ENCODE measurements around the gene GSTT2.
"Not testable (repeated sequence)": the region's sequence is repeated elsewhere in the genome, so short reads cannot be mapped to it uniquely, and the experiment has no call there.

GSTT2 gene

GRCh38 chr22:23974836-23975352, 5.0 kb upstream of the GSTT2 start:
- DNase-seq, result not testable (repeated sequence)

GRCh38 chr22:23977304-23977703, 2.6 kb upstream of the GSTT2 start:
- not testable (repeated sequence) for DNase-seq

- not testable (repeated sequence) for DNase-seq
Observed at GRCh38 chr22:23980567-23980966, 633 bp downstream of the GSTT2 start.

GRCh38 chr22:23984430-23984829, 4.5 kb downstream of the GSTT2 start:
- DNase-seq, result peak in 3 of 5 donors; percentile 15 to 53 (median 16)

GRCh38 chr22:23986089-23986488, 6.2 kb downstream of the GSTT2 start:
- peak in 1 of 5 donors; percentile 0 for DNase-seq

- not testable (repeated sequence) for DNase-seq
Observed at GRCh38 chr22:23986538-23987178, 6.7 kb downstream of the GSTT2 start.

DNA sequence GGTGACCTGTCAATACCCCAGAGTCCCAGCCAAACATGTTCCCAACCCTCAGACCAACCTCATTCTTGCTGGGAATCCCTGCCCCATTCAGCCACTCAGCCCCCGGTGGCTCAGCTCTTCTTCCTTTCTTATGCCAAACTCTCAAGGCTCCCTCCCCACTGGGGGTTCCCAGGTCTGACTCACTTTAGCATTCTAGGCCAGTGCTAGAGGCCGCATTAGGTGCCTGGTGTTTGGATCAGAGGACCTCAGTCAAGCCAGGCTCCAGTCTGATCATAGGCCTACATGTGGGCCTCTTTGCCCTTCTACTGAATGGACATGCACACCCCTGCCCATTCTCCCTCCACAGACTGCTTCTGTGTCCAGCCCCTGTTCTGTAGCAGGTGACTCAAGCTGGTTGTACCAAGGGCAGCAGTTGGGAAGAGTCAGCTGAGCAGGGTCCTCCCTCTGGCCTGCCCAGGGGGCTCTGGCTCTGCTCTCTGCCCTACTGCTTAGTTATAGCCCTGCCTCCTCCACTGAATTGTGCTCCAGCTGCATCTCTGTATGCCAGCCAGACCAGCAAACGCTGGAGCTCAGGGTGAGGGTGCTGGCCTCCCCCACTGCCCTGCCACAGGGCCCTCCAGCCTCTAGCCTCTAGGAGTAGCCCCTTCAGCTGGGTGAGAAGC, 9.8 kb downstream of the GSTT2 start:
- DNase-seq, result peak in 1 of 5 donors; percentile 0

GRCh38 chr22:23993080-23993479, 13.1 kb downstream of the GSTT2 start:
- DNase-seq, result not testable (repeated sequence)

- not testable (repeated sequence) for DNase-seq
Observed at GRCh38 chr22:23993581-23994177, 13.7 kb downstream of the GSTT2 start.

DNA sequence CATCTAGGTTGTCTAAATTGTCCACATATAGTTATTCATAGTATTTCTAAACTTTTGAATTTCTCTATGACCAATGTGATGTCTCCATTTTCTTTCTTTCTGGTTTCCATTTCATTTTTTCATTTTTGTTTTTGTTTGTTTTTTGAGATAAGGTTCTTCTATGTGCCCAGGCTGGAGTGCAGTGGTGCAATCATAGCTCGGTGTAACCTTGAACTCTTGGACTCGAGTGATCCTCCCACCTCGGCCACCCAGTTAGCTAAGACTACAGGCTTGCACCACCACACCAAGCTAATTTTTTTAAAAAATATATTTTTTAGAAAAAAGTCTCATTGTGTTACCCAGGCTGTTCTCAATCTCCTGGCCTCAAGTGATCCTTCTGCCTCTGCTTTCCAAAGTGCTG, 17.2 kb downstream of the GSTT2 start:
- DNase-seq, result no peak

- DNase-seq, result not testable (repeated sequence)
Observed at GRCh38 chr22:23999779-24000178, 19.8 kb downstream of the GSTT2 start.

DNA sequence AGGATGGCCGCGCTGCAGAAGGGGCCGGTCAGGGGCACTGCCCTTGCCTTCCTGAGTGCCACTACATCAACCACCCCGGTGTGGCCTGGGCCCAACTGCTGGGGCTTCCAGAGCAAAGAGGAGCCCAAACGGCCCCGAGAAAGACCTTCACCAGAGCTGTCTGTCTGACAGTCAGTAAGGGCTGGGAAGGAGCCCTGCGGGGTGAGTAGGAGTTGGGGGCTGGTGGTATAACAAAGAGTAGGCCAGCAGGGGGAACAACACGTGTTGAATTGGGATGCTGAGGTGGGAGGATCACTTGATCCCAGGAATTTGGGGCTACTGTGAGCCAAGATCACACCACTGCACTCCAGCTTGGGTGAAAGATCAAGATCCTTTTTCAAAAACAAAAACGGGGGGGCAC, 21.4 kb downstream of the GSTT2 start:
- no peak for DNase-seq

GRCh38 chr22:24002272-24002671, 22.3 kb downstream of the GSTT2 start:
- no peak for DNase-seq

DNA sequence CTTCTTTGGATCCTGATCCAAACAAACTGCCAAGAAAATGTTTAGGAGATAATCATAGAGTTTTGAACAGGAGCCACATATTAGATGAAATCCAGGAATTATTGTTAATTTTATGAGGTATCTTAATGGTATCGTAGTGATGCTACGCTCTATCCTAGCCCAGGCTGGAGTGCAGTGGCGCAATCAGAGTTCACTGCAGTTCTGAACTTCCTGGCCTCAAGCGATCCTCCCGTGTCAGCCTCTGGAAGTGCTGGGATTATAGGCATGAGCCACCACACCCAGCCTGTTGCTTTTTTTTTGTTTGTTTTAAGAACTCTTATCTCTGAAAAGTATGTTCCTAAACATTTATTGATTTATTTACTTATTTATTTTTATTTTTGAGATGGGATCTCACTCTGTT, 22.9 kb downstream of the GSTT2 start:
- DNase-seq, result no peak

DNA sequence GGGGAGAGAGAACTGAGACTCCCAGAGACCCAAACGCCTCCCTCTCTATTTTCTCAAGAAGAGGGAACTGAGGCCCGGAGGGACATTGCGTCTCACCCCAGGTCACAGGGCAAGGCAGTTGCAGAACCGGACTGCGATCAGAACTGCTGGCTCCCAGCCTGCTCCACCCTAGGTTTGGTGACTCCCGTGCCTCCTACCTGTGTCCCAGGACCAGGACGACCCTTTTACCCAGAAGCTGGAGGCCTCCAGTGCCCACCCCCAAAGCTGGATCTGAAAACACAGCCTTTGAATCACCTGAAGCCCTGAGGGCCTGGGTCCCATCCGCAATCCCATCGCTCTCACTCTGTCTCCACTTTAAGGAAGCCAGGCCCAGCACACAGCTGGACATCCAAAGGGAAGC, 24.0 kb downstream of the GSTT2 start:
- no peak for DNase-seq

DNA sequence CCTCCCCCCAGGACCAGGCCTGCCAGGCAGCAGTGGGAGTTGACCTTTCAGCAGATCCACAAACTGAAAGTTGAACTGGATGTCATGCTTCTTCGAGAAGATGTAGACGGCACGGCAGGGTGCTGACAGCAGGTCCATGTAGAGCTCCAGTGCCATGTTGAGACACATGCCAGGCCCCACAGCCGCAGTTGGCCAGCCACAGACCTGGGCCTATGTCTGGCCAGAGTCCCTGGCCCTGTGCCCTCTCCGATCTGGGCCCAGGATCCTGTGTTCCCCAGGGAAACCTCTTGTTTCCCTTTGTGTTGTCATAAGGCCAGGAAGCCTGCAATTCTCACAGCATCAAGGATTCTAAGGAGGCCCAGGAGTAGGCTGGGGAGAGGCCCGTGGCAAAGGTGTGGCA, 25.3 kb downstream of the GSTT2 start, which contains the start of gene GSTT4:
TSS of gene GSTT4 (minus strand) at position 253 of the 400 bp plus-strand sequence. CDS start at position 156, 97 bp downstream.
- no peak for DNase-seq

GRCh38 chr22:24006207-24006913, 26.4 kb downstream of the GSTT2 start:
- DNase-seq, result no peak

DNA sequence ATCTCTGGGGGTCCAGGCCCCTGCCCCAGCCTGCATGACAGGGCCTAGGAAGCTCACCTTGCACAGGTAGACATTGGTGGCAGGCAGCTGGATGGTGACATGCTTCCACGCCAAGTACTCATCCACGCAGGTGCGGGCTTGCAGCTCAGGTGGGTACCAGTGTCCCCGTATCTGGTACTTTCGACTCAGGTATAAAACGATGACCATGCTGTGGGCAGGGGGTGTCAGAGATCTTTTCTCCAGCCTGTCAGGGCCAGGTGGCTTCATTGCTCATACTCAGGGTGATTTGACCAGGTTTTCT, 26.9 kb downstream of the GSTT2 start:
- DNase-seq, result no peak

DNA sequence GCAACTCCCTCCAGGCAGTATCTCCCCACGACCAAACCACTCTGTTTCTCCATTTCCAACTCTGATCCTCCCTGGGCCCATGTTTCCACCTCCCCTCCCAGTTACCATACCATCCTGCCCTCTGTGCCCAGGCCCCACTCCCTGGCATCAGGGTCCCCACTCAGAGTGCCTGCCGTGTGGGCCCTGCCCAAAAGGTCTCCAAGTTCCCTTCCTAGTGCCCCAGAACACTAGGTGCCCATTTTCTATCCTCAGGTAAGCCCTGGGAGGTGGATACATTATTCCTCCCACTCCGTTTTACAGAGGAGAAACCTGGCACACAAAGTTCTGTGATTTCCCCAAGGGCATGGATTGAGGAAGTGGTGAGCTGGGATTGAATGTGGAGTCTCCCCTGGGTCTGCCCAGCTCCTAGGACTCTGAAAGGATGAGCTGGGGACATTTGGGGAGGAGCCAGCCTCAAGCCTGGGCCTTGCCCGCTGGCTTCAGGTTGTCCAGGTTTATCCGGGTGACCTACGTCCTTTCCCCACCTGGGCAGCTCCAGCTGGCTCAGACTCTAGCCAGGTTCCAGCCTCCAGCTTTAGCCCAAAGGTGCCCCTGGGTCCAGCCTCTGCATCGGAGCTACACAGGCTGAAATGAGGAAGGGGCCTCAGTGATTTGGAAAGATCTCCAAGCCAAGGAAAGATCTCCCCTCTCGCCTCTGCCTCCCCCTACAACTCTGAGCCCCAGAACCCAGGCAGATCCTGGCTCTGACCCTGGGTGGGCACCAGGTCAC, 27.5 kb downstream of the GSTT2 start:
- DNase-seq, result no peak

DNA sequence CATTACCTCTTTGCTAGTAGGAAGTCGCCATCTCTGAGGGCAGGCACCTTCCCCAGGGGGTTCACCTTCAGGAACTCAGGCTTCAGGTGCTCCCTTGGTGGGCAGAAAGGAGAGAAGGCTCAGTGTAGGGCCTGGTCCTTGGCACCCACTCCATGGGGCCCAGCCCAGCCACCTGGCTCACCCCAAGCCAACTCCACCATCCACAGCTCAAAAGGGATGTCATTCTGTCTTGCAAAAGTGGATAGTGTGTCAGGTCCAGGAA, 28.0 kb downstream of the GSTT2 start:
- DNase-seq, result no peak

DNA sequence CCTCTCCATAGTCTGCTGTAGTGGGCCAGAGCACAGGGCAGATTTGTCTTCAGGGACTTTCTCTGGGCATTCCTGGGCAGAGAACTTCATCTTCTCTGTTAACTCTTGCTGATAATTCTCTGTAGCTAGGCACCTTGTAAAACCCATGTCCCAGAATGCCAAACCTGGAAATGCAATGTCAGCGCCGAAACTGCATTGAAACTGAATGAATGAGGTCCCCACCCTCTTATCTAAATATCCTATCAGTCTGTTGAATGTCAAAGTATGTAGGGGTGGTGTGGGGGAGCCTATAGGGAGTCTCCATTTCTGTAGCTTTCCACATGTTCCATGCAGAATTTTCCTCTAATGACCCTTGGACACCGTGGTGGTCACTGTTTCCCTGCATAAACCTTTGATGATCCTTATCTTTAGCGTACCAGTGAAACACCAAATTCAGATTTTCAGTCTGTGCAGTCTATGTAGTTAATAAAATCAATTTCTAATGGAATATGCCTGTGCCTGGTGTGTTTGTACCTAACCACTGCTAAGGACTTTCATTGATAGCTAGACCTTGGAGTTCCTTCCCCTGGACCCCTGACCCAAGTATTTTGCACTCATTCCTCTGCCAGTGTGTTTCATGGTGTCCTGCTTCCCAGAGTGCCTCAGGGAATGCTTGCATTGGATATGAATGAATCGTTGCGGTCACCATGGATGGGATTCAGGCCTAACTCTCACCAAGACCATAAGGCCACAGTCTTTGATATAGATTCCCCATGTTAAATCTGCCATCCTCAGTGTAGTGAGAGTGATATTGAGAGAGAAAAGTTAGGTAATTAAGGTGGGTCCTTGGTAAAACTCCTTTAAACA, 28.7 kb downstream of the GSTT2 start:
- DNase-seq, result no peak
